PFSK-1 (cell line): ENCODE measurements around the gene CASP5.

Experiments
- FOXP2 ChIP-seq: optimal IDR thresholded peaks from 2 replicates; pipeline ENCODE3; 2011; ENCODE audit warnings: borderline replicate concordance, control low read depth, inconsistent platforms; ENCODE audit not compliant: insufficient read depth; ENCODE audit errors: extremely low read length, extremely low read depth
- POLR2AphosphoS5 ChIP-seq: IDR thresholded peaks from 2 replicates; pipeline ENCODE4 v1.6.1; 2012; ENCODE audit warnings: low read depth, mild to moderate bottlenecking, control low read depth, low read length, moderate library complexity

DNA sequence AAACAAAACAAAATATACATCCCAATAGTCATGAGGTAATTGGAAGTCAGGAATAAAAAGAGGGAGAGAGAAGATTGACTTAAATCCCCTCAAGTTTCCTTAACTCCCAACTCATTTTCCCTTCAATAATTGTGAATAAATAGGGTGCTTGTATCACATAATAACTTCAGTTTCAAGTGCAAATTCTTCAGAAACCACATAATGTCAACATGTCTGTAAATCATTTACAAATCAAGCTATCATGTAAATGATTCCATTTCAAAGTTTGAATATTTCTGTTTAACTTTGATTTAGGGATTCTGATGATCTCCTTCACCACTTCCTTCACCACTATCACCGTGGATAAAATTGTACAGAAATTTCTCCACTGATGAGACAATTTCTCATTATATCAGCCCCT, 23.2 kb downstream of the CASP5 start:
- TF ChIP-seq FOXP2 (no peak), POLR2AphosphoS5 (no peak)
